HEK293 (cell line): ENCODE measurements around the gene HPS4.

Experiments used
- YY1 ChIP-seq: fragments of 450-650 bp; formaldehyde crosslinking; IDR thresholded peaks from 2 replicates; pipeline ENCODE4 v1.5.1; 2018; ENCODE audit warnings: missing biosample characterization, missing genetic modification characterization
- ZNF133 ChIP-seq: fragments of 450-650 bp; formaldehyde crosslinking; IDR thresholded peaks from 2 replicates; pipeline ENCODE4 v1.5.1; 2016; ENCODE audit warnings: missing biosample characterization, missing genetic modification characterization
- ZNF175 ChIP-seq: fragments of 450-650 bp; formaldehyde crosslinking; IDR thresholded peaks from 2 replicates; pipeline ENCODE4 v1.5.1; 2016; ENCODE audit warnings: missing biosample characterization, missing genetic modification characterization
- ZNF391 ChIP-seq: fragments of 450-650 bp; formaldehyde crosslinking; IDR thresholded peaks from 2 replicates; pipeline ENCODE4 v1.5.1; 2016; ENCODE audit warnings: low read depth, missing biosample characterization, missing genetic modification characterization, borderline replicate concordance
- ZNF530 ChIP-seq: fragments of 450-650 bp; formaldehyde crosslinking; IDR thresholded peaks from 2 replicates; pipeline ENCODE4 v1.5.1; 2016; ENCODE audit warnings: low read depth, missing biosample characterization, missing genetic modification characterization
- ZNF776 ChIP-seq: fragments of 450-650 bp; formaldehyde crosslinking; IDR thresholded peaks from 2 replicates; pipeline ENCODE4 v1.5.0; 2017; ENCODE audit warnings: missing biosample characterization, missing genetic modification characterization, borderline replicate concordance
- TF ChIP-seq, protein P1 (sequence below): fragments of 450-650 bp; formaldehyde crosslinking; IDR thresholded peaks from 2 replicates; pipeline ENCODE4 v1.5.1; 2016; ENCODE audit warnings: missing biosample characterization, missing genetic modification characterization, low read depth
- TF ChIP-seq, protein P2 (sequence below): fragments of 450-650 bp; formaldehyde crosslinking; IDR thresholded peaks from 2 replicates; pipeline ENCODE4 v1.5.1; 2016; ENCODE audit warnings: missing biosample characterization, missing genetic modification characterization
- TF ChIP-seq, protein P3 (sequence below): sonication (generic); formaldehyde crosslinking; IDR thresholded peaks from 2 replicates; pipeline ENCODE4 v1.8.1; 2022; ENCODE audit warnings: mild to moderate bottlenecking, moderate library complexity, missing genetic modification reagents

DNA sequence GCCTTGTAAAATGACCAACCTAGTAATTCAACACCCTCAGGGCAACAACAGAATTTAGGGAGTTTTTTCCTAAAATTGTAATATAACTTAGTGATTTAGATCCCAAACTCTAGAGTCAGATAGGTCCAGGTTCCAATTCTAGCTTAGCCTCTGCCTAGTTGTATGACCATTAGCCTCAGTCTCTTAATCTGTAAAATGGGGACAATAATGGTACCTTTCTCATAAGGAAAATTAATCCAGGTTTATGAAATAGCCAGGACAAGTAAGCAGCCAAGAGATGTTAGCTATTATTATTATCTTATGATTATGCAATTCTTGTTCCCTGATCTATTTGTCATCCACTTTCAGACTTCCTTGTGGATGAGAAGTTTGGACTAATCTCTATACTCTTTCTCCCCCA, 24.6 kb upstream of the HPS4 start:
- TF ChIP-seq, protein P1, sequence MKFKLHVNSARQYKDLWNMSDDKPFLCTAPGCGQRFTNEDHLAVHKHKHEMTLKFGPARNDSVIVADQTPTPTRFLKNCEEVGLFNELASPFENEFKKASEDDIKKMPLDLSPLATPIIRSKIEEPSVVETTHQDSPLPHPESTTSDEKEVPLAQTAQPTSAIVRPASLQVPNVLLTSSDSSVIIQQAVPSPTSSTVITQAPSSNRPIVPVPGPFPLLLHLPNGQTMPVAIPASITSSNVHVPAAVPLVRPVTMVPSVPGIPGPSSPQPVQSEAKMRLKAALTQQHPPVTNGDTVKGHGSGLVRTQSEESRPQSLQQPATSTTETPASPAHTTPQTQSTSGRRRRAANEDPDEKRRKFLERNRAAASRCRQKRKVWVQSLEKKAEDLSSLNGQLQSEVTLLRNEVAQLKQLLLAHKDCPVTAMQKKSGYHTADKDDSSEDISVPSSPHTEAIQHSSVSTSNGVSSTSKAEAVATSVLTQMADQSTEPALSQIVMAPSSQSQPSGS (tag by site-specific recombination) = no peak
- TF ChIP-seq ZNF530 (tag by site-specific recombination) = no peak
- TF ChIP-seq, protein P2, sequence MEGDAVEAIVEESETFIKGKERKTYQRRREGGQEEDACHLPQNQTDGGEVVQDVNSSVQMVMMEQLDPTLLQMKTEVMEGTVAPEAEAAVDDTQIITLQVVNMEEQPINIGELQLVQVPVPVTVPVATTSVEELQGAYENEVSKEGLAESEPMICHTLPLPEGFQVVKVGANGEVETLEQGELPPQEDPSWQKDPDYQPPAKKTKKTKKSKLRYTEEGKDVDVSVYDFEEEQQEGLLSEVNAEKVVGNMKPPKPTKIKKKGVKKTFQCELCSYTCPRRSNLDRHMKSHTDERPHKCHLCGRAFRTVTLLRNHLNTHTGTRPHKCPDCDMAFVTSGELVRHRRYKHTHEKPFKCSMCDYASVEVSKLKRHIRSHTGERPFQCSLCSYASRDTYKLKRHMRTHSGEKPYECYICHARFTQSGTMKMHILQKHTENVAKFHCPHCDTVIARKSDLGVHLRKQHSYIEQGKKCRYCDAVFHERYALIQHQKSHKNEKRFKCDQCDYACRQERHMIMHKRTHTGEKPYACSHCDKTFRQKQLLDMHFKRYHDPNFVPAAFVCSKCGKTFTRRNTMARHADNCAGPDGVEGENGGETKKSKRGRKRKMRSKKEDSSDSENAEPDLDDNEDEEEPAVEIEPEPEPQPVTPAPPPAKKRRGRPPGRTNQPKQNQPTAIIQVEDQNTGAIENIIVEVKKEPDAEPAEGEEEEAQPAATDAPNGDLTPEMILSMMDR (tag by site-specific recombination) = no peak
- TF ChIP-seq, protein P3, sequence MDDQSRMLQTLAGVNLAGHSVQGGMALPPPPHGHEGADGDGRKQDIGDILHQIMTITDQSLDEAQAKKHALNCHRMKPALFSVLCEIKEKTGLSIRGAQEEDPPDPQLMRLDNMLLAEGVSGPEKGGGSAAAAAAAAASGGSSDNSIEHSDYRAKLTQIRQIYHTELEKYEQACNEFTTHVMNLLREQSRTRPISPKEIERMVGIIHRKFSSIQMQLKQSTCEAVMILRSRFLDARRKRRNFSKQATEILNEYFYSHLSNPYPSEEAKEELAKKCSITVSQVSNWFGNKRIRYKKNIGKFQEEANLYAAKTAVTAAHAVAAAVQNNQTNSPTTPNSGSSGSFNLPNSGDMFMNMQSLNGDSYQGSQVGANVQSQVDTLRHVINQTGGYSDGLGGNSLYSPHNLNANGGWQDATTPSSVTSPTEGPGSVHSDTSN (CRISPR knock-in tag) = no peak
- TF ChIP-seq YY1 (tag by site-specific recombination) = no peak
- no peak for TF ChIP-seq ZNF391
- TF ChIP-seq ZNF175 (tag by site-specific recombination) = no peak
- no peak for TF ChIP-seq ZNF133
- no peak for TF ChIP-seq ZNF776 (tag by site-specific recombination)
